Measurements from ENCODE around the gene RNF180.
"Not testable (repeated sequence)": the region's sequence is repeated elsewhere in the genome, so short reads cannot be mapped to it uniquely, and the experiment has no call there.

Gene RNF180

GRCh38 chr5:64286381-64286780 lies 120.7 kb downstream of the RNF180 start:
- no peak for DNase-seq

GRCh38 chr5:64288496-64288895 lies 122.9 kb downstream of the RNF180 start:
- DNase-seq: not testable (repeated sequence)

GRCh38 chr5:64292611-64293215 lies 127.1 kb downstream of the RNF180 start:
- no peak for DNase-seq

- DNase-seq: no peak
Measured at GRCh38 chr5:64295101-64295500, 129.5 kb downstream of the RNF180 start.

- no peak for DNase-seq
Measured at GRCh38 chr5:64298586-64298985, 132.9 kb downstream of the RNF180 start.

GRCh38 chr5:64299805-64300204 lies 134.2 kb downstream of the RNF180 start:
- no peak for DNase-seq

- no peak for DNase-seq
Measured at GRCh38 chr5:64301566-64301965, 135.9 kb downstream of the RNF180 start.

- DNase-seq: no peak
Measured at GRCh38 chr5:64308135-64308534, 142.5 kb downstream of the RNF180 start.

- DNase-seq: no peak
Measured at GRCh38 chr5:64312491-64312890, 146.8 kb downstream of the RNF180 start.

GRCh38 chr5:64315778-64316177 lies 150.1 kb downstream of the RNF180 start:
- DNase-seq: no peak

GRCh38 chr5:64318175-64318574 lies 152.5 kb downstream of the RNF180 start:
- DNase-seq: no peak

- DNase-seq: peak in 1 of 2 experiments; percentile 3
Measured at GRCh38 chr5:64323591-64323990, 157.9 kb downstream of the RNF180 start.

- no peak for DNase-seq
Measured at GRCh38 chr5:64330728-64331231, 165.1 kb downstream of the RNF180 start.

- DNase-seq: no peak
Measured at GRCh38 chr5:64331597-64332277, 166.1 kb downstream of the RNF180 start.

- DNase-seq: no peak
Measured at GRCh38 chr5:64333886-64334285, 168.2 kb downstream of the RNF180 start.

GRCh38 chr5:64339769-64340168 lies 174.1 kb downstream of the RNF180 start:
- DNase-seq: no peak

- DNase-seq: no peak
Measured at GRCh38 chr5:64340293-64340692, 174.7 kb downstream of the RNF180 start.

- no peak for DNase-seq
Measured at GRCh38 chr5:64341340-64341739, 175.7 kb downstream of the RNF180 start.

- peak in 1 of 2 experiments; percentile 1 for DNase-seq
Measured at GRCh38 chr5:64344501-64344900, 178.9 kb downstream of the RNF180 start.

GRCh38 chr5:64347309-64347708 lies 181.7 kb downstream of the RNF180 start:
- peak; percentile 36 to 49 for DNase-seq

GRCh38 chr5:64364426-64364825 lies 198.8 kb downstream of the RNF180 start:
- no peak for DNase-seq

GRCh38 chr5:64384765-64385164 lies 219.1 kb downstream of the RNF180 start:
- DNase-seq: no peak

GRCh38 chr5:64397552-64397951 lies 231.9 kb downstream of the RNF180 start:
- no peak for DNase-seq

- not testable (repeated sequence) for DNase-seq
Measured at GRCh38 chr5:64398735-64399134, 233.1 kb downstream of the RNF180 start.

Data from Kasumi-1 (cell line).